GM19372 (cell line): Measurements from ENCODE around the gene ZFTA.

Experiments used
- ATAC-seq: cut with Tn5 transposase; IDR thresholded peaks from one replicate; pipeline ENCODE4 v1.9.1; 2021; ENCODE audit warnings: mild to moderate bottlenecking, low read depth, moderate library complexity; ENCODE audit not compliant: unreplicated experiment

The ZFTA gene

DNA sequence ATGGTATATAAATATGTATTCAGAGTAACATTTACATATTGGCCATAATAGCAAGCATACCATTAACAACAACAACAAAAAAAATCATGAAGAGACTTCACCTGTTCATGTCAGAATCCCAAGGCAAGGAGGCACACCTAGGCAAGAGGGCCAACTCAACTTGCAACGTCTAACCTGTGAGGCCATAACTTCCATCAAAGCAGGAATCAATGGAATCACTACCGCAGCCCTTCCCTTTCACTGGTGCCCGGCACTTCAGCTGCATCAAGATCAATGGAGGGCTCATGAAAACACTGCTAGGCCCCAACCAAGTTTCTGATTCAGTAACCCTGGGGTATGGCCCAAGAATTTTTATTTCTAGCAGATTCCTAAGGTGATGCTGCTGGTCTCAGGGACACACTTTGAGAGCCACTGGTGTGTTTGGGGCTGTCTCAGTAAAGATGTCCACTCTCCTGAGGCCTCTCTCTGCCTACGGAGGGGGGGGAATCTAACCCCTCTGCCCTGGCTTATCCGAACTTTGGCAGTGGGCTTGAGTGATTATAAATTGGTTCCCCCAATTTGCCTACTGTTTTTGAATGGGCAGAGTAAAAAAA is 8.0 kb downstream of the ZFTA start:
- ATAC-seq = no peak

DNA sequence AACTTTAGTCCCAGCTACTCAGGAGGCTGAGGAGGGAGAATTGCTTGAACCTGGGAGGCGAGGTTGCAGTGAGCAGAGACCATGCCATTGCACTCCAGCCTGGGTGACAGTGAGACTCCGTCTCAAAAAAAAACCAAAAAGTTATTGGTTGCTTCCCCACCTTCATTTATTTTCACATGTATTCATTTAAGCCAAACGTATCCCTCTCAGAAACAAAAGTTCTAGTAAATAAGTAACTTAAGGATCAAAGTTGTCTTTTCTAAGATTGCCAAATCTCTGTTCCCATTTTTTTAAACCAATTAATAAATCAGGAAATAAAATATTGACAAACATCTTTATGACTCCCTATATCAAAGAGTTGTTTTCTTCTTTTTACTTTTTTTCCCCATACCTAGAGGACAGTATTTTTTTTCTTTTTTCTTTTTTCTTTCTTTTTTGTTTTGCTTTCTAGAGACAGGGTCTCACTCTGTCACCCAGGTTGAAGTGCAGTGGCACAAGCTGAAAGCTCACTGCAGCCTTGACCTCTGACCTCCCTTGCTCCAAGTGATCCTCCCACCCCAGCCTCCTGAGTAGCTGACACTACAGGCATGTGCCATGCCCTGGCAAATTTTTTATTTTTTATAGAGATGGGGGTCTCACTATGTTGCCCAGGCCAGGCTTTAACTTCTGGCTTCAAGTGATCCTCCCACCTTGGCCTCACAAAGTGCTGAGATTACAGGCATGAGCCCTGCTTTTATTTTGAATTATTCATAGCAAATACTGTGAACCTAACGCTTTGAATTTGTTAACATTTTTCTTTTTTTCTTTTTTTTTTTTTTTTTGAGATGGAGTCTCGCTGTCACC is 11.4 kb downstream of the ZFTA start:
- ATAC-seq = no peak

DNA sequence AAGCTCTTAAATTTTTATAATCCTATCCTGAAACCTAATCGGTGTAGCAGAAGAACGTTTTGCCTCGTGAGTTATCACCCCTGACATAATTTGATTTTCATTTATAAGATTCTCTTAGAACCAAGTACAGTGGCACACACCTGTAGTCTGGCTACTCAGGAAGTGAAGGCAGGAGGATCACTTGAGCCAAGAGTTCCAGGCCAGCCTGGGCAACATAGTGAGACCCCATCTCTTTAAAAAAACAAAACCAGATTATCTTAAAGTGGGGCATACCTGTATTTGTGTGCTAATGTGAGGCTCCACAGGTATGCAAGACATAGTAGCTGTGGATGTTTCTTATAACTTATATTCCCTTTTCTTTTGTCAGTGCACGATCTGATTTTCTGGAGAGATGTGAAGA is 19.0 kb downstream of the ZFTA start:
- no peak for ATAC-seq

DNA sequence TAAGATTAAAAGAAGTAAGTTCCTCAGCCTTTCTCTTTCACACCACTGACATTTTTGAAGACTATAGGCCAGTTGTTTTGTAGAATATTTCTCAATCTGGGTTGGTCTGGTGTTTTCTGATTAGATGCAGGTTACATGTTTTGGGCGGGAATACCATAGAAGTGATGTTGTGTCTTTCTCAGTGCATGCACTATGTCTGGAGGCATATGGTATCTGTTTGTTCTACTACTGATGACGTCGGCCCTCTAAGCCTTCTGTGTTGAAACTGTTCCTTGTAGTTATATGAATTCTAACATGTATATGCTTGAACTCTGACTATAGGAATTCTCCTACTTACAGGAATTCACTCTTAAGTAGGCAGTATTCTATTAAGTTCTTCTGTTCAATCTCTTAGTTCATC is 21.6 kb downstream of the ZFTA start:
- ATAC-seq = no peak

DNA sequence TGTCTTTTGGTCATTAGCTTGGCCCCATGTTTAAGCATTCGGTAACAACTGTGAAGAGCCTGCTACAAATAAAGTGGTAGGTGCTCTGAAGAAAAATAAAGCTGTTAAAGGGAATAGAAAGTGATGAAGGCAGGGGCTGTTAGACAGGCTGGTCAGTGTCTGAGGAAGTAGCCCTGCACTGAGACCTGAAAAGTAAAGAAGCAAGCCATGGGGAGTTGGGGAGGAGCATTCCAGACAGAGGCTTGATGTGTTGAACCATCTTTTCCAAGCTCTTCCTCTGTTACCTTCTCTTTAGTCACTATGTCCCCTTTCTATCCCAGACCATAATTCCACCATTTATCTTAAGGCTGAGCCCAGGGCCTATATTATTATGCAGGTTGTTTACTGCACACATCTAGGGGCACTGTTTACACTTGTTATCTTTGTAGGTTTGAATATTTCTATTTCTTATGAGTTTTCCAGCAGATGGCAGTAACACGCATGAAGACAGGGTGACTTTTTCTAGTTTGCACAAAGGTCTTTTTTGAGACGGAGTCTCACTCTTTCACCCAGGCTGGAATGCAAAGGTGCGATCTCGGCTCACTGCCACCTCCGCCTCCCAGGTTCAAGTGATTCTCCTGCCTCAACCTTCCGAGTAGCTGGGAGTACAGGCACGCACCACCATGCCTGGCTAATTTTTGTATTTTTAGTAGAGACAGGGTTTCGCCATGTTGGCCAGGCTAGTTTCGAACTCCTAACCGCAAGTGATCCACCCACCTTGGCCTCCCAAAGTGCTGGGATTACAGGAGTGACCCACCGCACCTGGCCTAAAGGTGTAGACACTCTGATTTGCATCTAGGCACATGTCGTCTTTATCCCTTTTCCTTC is 23.0 kb downstream of the ZFTA start:
- no peak for ATAC-seq

DNA sequence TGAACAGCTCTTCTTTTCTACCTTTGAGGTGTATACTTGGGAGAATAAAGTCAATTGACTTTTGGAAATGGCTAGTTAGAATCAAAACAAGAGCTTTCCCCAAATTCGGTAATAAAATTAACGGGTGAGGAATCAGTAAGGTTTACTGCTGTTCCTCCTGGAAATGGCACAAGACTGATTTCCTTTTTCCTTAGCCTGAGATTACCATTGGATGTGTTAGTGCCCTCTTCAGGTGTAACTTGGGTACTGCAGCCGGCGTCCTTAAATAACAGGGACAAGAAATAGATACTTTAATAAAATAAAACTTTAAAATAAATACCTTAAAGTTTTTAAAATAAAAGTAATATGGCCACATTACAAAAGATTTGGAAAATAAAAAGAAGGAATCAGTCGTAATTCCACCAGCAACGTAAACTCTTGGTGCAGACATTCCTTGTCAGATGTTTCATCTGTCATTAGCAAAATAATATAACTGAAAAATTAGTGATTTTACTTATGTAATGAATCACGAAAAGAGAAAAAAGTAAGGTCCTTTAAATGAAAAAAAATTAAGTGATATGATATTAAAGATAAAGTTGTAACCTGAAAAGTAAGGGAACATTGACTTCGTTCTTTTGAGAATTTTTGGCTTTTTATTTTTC is 29.7 kb downstream of the ZFTA start:
- no peak for ATAC-seq

DNA sequence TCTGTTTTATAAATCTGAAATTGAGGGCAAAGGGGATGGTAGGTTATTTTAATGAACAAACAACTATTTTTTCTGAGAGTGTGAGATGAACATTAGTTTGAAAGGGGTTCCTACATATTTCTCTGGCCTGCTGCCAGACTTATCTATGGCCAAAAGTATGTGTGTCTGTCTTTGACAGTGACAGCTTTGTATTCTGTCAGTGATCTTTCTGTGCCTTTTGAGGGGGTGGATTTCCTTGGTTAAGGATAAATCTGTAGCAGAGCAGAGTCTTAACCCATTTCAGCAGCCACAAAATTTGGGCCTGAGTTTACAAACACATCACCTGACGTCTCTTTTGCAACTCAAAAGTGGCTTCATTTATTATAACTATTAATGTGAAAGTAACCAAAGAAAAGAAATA is 30.9 kb downstream of the ZFTA start:
- ATAC-seq = no peak

DNA sequence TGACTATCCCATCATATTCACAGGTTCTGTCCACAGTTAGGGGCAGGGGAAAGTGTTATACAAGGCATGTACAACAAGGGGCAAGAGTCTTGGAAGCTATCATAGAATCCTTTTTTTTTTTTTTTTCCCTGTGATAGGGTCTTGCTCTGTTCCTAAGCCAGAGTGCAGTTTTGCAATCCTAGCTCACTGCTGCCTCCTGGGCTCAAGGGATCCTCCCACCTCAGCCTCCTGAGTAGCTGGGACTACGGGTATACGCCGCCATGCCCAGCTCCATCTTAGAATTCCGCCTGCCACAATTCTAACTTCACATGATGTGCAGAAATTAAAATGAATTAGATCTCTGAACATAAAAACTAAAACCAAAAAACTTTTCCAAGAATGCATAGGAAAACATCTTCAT is 31.7 kb downstream of the ZFTA start:
- no peak for ATAC-seq

DNA sequence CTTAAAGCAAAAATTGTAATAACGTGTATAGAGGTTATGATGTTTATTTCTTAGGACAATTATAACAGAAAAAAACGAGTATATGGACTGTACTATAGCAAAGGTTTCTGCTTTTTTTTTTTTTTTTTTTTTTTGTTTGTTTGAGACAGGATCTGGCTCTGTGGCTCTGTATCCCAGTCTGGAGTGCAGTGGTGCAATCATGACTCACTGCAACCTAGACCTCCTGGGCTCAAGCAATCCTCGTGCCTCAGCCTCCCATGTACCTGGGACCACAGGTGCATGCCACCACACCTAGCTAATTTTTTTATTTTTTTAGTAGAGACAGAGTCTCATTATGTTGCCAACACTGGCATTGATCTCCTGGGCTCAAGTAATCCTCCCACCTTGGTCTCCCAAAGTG is 39.2 kb downstream of the ZFTA start:
- no peak for ATAC-seq

DNA sequence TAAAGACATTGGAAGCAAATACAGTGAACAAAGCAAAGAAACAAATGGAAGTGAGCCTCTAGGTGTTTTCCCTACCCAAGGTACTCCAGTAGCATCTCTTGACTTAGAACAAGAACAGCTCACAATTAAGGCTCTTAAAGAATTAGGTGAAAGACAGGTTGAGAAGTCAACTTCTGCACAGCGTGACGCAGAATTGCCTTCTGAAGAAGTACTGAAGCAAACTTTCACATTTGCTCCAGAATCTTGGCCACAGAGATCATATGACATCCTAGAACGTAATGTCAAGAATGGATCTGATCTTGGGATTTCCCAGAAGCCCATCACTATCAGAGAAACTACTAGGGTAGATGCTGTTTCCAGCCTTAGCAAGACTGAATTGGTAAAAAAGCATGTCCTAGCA is 48.0 kb downstream of the ZFTA start:
- ATAC-seq = no peak

DNA sequence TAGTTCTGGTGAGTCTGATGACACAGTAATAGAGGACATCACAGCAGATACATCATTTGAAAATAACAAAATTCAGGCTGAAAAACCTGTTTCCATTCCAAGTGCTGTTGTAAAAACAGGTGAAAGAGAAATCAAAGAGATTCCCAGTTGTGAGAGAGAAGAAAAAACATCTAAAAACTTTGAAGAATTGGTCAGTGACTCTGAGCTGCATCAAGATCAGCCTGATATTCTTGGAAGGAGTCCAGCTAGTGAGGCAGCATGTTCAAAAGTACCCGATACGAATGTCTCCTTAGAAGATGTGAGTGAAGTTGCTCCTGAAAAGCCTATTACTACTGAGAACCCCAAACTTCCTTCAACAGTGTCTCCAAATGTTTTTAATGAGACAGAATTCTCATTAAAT is 48.6 kb downstream of the ZFTA start:
- ATAC-seq = no peak

DNA sequence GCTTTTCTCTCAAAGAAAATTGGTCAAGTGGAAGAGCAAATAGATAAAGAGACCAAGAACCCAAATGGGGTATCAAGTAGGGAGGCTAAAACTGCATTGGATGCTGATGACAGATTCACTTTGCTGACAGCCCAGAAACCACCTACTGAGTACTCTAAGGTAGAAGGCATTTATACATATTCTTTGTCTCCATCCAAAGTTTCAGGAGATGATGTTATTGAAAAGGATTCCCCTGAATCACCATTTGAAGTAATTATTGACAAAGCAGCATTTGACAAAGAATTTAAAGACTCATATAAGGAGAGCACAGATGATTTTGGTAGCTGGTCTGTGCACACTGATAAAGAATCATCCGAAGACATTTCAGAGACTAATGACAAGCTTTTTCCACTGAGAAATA is 49.6 kb downstream of the ZFTA start:
- ATAC-seq = no peak
